HG02642 (cell line): ENCODE measurements around the gene ASTN1.
"Not testable (repeated sequence)": the region's sequence is repeated elsewhere in the genome, so short reads cannot be mapped to it uniquely, and the experiment has no call there.

ENCODE experiments used
- ATAC-seq: cut with Tn5 transposase; IDR thresholded peaks from one replicate; pipeline ENCODE4 v1.9.1; 2021; ENCODE audit warnings: mild to moderate bottlenecking; ENCODE audit not compliant: unreplicated experiment, poor library complexity

The ASTN1 gene

DNA sequence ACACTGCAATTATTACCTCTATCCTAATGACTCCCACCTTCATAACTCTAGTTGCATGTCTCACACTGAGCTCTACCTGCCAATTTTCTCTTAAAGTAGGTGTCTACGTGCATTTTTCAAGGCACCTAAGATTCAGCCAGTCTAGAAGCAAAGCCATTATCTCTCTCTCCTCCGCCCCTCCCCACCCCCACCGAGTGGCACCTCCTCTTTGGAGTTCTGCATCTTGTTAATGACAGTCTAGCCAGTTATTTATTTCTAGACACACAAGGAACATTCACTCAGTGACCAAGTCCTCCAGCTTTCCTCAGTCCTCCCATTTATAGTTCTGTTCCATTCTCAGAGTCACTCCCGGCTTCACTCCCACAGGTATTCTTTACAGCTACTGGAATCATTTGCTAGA, 47.6 kb downstream of the ASTN1 start:
- no peak for ATAC-seq

DNA sequence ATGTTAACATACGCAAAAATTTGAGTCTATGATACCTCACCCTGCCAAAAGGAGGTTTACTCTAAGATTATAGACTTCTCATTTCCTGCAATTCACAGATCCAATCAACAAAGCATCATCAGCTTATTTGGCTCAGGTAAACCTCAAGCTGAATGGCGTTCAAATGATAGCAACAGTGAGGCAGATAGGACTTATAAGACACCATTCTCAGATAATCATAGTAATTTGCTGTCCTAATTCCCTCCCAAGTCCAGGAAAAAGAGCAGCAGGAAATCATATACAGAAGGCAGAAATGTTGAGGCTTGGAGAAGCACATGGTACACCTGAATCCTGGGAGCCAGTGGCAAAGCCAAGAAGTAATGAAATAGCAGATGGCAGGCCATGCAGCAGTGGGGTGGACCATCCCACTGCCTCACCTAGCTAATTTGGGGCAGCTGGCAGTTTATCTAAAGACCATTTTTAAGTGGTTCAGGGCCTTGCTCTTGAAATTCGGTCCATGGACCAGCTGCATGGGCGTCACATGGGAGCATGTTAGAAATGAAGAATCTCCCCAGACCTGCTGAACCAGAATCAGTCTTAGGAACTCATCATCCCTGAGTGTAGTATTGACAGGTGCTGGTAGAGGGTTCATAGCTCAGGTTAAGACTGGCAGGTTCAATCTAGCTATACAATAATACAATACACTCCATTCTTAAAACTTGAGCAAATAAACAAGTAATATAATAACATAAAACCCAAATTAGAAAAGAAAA, 57.7 kb downstream of the ASTN1 start:
- no peak for ATAC-seq

GRCh38 chr1:177106196-177106595, 58.3 kb downstream of the ASTN1 start:
- ATAC-seq = no peak

DNA sequence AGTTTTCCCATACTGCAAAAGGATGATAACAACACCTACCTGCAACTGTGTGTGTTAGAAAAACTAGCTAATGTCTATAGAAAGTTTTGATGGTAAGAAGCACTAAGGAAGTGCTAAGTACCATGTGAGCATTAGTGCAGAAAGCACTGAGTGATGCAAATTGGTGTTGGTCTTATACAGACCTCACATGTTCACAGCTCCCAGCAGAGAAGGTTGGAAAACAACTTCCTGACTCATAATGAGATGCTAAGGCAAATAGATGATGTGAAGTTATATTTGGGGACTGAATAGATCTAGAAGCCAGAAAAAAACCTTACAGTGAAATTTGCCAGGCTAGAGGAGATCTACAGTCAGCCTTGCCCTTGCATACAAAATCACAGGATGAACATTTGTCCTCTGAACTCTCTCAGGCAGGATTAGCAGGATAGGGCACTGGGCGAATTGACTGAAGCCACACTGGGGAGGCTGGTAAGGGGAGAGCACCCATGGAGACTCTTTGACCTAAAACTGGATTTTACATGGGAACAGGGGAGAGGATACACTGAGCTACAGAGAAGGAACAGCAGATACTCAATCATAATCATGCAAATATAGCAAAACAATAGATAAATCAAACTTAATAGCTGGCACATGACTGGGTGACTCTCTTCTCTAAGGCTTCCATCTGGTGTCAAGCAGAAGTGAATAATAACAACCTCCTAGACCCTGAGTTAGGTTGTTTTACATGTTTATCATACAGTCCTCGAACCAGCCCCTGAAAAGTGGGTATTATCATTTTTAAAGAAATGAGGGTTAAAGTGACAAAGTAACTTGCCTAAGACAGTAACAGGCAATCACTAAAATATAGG, 61.3 kb downstream of the ASTN1 start:
- no peak for ATAC-seq

- no peak for ATAC-seq
Observed at GRCh38 chr1:177092001-177092400, 72.5 kb downstream of the ASTN1 start.

- no peak for ATAC-seq
Observed at GRCh38 chr1:177091040-177091439, 73.5 kb downstream of the ASTN1 start.

DNA sequence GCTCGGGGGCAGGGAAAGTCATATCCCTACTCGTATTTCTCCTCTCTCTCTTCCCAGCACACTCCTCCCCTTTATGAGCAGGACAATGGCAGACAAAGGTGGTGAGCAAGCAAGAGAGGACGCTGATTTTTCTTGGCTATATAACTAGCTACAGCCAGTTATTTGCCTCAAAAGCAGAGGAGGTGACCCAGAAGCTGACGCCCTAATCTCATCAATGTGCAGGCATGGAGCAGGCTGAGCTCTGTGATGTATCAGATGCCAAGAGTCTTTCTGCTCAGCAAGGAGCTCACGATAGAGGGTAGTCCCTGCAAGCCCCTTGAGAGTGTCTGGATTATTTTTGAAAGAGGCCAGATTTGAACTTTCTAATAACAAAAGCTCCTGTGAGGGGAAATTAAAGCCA, 75.5 kb downstream of the ASTN1 start:
- ATAC-seq = no peak

DNA sequence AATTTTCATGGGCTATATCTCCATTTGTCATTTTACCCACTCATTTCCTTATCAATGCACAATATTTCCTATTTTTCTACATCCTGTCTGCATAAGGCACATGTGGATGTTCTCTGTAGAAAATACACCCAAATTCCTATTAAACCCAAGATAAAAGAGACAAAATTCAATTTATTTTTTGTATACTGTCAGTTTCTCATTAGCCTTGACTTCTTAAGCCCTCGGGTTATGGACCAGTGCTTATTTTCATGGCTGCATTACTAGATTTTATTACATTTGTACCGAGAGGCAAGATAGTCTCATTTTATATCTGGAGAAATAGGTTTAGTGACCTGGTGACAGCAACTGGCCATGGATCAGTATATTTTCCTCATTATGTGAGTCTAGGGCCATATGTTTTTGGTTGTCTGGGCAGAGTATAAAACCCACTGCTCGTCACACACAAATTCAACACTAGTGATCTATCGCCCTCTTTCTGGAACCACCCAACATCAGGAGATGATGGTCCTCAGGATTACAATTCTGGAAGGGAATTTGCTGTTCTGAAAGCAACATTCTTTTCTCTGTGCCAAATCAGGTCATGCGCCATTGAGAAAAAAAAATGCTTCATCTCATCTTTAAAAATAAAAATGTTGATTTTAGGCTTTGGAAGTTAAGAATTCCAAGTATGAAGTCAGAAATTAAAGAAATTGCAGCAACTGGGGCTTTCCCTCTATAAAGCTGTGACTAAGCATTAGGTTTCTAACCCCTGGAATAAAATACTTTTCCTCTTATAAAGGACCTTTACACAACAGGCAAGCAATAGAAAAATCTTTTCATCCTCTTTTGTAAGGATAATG, 81.4 kb downstream of the ASTN1 start:
- ATAC-seq = no peak

GRCh38 chr1:177080564-177080963, 83.9 kb downstream of the ASTN1 start:
- no peak for ATAC-seq

GRCh38 chr1:177077734-177078499, 86.6 kb downstream of the ASTN1 start:
- ATAC-seq = no peak

DNA sequence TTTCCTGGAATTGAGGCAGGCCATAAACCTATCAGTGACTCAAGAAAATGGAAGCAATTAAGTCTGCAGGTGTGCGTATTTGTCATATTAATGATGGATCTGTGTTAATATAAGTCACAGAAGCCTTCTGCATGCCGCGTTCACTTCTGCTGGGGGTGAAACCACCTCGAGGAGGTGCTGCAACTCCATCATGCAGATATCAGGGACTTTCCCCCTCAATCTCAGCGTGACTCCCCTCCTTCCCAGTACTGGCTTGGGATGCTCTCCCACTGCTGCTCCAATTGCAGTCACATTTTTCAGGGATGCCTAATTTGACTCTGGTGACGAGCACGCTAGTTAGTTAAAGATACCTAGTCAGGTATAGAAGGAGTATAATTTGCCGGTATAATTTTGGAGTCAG, 87.5 kb downstream of the ASTN1 start:
- no peak for ATAC-seq

GRCh38 chr1:177074811-177075210, 89.7 kb downstream of the ASTN1 start:
- not testable (repeated sequence) for ATAC-seq

DNA sequence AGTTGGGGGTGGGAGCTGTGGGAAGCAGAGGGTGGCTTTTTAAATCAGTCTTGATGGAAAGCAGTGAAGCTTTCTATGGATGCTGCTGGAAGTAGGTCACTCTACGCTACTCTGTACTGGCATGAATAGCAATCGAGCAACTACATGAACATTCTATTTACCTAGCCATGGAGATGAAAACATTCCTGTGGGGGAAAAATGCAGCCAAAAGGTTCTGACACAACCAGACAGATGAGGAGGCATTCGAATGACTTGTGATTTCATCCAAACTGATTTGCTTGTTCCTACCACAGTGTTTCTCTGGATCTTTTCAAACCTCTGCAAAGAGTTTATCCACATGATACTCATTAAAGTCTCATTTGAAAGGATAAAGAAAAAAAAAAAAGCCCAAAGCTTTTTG, 95.0 kb downstream of the ASTN1 start:
- no peak for ATAC-seq

- ATAC-seq = no peak
Observed at GRCh38 chr1:177067752-177068410, 96.6 kb downstream of the ASTN1 start.

DNA sequence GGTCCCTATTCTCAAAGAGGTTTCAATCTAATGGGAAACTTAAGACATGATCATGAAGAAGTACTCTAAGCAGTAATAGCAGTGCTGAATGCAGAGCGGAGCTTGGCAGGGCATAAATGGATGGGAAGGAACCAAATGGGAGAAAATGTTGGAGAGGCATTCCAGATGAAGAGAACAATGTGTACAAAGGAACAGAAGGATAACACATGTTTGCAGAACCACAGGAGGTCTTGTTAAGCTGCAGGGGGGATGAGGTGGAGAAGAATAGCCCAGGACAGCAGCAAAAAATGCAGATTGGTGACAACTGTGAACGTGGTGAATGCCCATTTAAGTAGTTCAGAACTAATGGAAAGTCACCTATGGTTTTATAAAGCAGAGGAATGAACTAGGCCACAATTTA, 99.1 kb downstream of the ASTN1 start:
- ATAC-seq = no peak

DNA sequence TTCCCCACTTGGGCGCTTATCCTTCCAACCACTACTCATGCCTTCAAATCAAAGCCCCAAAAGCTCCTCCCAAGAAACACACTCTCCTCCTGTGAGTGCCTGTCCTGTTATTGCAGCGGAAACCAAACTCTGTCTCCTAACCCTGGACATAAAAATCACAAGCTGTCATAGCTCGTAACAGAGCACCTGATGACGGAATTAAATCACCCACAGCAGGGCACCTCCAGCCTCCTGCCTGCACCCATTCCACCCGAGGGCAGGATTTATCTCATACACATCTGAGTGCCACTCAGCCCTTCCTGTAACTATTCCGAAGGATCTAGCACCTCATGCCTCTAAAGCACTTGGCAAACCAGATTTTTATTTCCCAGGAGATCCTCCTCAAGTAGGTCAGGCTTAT, 100.9 kb downstream of the ASTN1 start:
- ATAC-seq = no peak

- ATAC-seq = no peak
Observed at GRCh38 chr1:177054542-177054941, 110.0 kb downstream of the ASTN1 start.

- no peak for ATAC-seq
Observed at GRCh38 chr1:177053648-177054047, 110.9 kb downstream of the ASTN1 start.

DNA sequence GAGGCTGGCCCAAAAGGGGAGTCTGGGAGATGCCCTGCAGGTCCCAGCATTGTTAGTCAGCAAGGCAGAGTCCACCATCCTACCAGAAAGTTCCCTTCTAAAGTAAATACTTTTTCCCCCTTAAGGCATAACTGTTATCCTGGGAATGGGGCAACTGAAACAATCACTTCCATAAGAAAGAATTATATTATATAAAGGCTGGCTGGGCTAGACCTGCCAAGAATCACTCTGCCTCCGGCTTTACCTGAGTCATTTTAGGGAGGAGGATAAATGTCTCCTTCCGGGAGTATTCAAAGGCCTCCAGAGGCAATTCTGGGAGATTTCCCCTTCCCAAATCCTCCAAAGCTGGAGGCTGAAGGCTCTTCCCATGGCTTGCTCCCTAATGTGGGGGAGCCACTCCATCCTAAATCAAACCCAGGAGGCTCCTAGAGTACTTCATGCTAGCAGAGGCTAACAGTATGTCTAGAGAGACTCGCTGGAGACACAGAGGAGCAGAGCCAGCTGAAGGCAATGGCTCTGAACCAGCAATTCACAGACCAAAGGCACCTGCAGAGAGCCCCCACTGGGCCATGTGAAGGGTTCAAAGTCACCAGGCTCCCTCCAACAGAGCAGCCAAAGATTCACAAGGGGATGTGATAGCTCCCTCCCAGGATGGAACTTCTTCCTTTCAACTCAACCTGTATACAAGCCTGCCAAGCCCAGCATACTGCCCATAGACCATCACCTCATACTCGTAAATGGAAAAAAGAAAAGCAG, 116.0 kb downstream of the ASTN1 start:
- no peak for ATAC-seq
